HG02759 (cell line): ENCODE measurements around the gene AP4B1.
"Not testable (repeated sequence)": the region's sequence is repeated elsewhere in the genome, so short reads cannot be mapped to it uniquely, and the experiment has no call there.

Experiments
- ATAC-seq: cut with Tn5 transposase; IDR thresholded peaks from one replicate; pipeline ENCODE4 v1.9.1; 2021; ENCODE audit warnings: mild to moderate bottlenecking, moderate library complexity; ENCODE audit not compliant: unreplicated experiment

The AP4B1 gene

GRCh38 chr1:113904674-113905434 lies at the start of gene AP4B1, which contains the start of gene DCLRE1B:
Gene AP4B1 (minus strand): TSS chr1:113904799. CDS start chr1:113904717, 82 bp downstream.
Gene DCLRE1B (plus strand): TSS chr1:113905326. CDS start chr1:113905587, 261 bp downstream.
- ATAC-seq, result peak; percentile 92

- no peak for ATAC-seq
These were observed 47.1 kb upstream of the AP4B1 start for GRCh38 chr1:113951719-113952118.

- ATAC-seq, result no peak
These were observed 46.3 kb upstream of the AP4B1 start for GRCh38 chr1:113950908-113951307.

- no peak for ATAC-seq
These were observed 44.4 kb upstream of the AP4B1 start for GRCh38 chr1:113949007-113949406.

GRCh38 chr1:113948151-113948550 lies 43.6 kb upstream of the AP4B1 start:
- ATAC-seq, result not testable (repeated sequence)

- ATAC-seq, result no peak
These were observed 42.9 kb upstream of the AP4B1 start for GRCh38 chr1:113947388-113948107.

GRCh38 chr1:113946678-113947387 lies 42.2 kb upstream of the AP4B1 start:
- ATAC-seq, result no peak

- ATAC-seq, result no peak
These were observed 41.5 kb upstream of the AP4B1 start for GRCh38 chr1:113946112-113946511.

GRCh38 chr1:113945329-113945728 lies 40.7 kb upstream of the AP4B1 start:
- ATAC-seq, result no peak

- no peak for ATAC-seq
These were observed 38.6 kb upstream of the AP4B1 start for GRCh38 chr1:113943028-113943811.

GRCh38 chr1:113942527-113942926 lies 37.9 kb upstream of the AP4B1 start:
- ATAC-seq, result no peak

GRCh38 chr1:113941245-113941559 lies 36.6 kb upstream of the AP4B1 start:
- no peak for ATAC-seq

- peak; percentile 83 for ATAC-seq
These were observed 36.0 kb upstream of the AP4B1 start for GRCh38 chr1:113940365-113941244.

GRCh38 chr1:113938192-113938591 lies 33.6 kb upstream of the AP4B1 start:
- no peak for ATAC-seq

GRCh38 chr1:113937146-113937545 lies 32.5 kb upstream of the AP4B1 start:
- no peak for ATAC-seq

GRCh38 chr1:113935970-113936369 lies 31.4 kb upstream of the AP4B1 start:
- no peak for ATAC-seq

GRCh38 chr1:113935176-113935575 lies 30.6 kb upstream of the AP4B1 start:
- ATAC-seq, result no peak

- ATAC-seq, result no peak
These were observed 30.0 kb upstream of the AP4B1 start for GRCh38 chr1:113934511-113935055.

GRCh38 chr1:113934006-113934405 lies 29.4 kb upstream of the AP4B1 start:
- ATAC-seq, result no peak

- no peak for ATAC-seq
These were observed 26.9 kb upstream of the AP4B1 start for GRCh38 chr1:113931451-113931851.
